ENCODE measurements around the gene GDF9.

Gene GDF9

DNA sequence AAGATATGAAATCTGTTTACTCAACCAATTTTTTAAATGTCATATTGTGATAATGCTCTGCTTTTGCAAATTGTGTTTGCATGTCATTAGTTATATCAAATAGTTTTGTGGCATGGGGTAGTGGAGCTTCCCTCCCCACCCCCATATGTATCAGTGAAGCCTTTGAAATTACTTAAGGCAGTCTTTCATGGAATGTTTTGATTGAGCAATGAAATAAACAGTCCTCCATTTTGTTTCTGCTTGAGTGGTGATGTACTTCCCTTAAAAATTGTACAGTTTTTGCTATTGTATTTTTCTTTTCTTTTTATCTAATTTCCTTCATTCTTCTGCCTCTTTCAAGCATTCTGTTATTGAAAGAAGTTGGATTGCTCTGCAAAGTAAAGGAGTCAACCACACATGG lies 49.7 kb downstream of the GDF9 start:
- DNase-seq = no peak

DNA sequence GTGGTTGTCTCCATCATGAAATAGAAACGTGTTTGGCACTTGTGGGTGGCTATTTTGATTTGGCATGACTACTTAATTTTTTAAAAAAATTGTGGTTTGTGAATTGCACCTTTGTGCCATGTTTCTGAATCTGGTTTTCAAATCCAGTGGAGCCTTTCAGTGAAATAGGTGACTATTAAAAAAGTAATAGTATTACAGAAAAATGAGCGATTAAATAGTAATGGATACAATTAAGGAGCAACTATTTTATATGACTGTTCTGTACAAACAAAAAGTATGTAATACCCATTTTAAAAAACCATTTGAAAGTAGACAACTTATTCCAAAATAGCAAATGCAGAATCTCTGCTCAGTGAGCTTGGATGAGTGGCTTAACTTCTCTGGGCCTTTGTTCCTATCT lies 50.2 kb downstream of the GDF9 start:
- DNase-seq = no peak

DNA sequence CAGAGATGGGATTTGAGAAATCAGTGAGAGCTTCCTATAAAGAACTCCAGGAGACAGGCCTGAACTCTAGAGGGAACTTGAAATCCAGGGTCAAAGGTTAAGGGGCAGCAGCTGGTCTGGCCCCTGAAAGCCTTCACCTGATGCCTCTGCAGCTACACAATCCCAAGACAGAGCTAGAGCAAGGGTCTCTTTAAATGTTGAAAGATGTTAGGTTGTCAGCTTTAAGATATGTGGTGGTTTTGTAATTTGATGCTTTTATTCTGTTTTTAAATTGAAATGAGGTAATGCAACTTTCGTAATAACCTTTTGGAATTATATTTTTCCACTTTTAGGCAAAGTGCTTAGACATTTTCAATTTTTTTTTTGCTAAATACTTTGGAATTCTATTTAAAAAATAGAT lies 50.8 kb downstream of the GDF9 start:
- no peak for DNase-seq

DNA sequence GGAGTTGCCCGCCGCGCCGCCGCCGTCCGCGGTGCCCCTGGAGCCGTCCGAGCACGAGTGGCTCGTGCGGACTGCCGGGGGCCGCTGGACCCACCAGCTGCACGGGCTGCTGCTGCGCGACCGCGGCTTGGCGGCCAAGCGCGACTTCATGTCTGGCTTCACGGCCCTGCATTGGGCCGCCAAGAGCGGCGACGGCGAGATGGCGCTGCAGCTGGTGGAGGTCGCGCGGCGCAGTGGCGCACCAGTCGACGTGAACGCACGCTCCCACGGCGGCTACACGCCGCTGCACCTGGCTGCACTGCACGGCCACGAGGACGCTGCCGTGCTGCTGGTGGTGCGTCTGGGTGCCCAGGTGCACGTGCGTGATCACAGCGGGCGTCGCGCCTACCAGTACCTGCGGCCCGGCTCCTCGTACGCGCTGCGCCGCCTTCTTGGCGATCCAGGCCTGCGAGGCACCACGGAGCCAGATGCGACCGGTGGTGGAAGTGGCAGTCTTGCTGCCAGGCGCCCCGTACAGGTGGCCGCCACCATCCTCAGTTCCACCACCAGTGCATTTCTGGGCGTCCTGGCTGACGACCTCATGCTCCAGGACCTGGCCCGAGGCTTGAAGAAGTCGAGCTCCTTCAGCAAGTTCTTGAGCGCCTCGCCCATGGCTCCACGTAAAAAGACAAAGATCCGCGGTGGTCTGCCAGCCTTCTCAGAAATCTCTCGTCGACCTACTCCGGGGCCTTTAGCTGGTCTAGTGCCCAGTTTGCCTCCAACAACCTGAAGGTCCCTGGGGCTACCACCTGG lies 51.6 kb downstream of the GDF9 start:
- no peak for DNase-seq

DNA sequence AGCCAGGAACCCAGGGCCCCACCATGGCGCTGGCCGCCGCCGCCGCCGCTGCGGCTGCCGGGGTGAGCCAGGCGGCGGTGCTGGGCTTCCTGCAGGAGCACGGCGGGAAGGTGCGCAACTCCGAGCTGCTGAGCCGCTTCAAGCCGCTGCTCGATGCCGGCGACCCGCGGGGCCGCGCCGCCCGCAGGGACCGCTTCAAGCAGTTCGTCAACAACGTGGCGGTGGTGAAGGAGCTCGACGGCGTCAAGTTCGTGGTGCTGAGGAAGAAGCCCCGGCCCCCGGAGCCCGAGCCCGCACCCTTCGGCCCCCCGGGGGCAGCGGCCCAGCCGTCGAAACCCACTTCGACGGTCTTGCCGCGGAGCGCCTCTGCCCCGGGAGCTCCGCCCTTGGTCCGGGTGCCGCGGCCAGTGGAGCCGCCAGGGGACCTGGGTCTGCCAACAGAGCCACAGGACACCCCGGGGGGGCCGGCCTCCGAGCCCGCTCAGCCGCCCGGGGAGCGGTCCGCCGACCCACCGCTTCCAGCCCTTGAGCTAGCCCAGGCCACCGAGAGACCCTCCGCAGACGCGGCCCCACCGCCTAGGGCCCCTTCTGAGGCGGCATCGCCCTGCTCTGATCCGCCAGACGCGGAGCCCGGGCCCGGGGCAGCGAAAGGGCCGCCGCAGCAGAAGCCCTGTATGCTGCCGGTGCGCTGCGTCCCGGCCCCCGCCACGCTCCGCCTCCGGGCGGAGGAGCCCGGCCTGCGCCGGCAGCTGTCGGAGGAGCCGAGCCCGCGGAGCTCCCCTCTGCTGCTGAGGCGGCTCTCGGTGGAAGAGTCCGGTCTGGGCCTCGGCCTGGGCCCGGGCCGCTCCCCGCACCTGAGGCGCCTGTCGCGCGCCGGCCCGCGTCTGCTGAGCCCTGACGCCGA lies 52.4 kb downstream of the GDF9 start:
- peak; percentile 15 for DNase-seq

DNA sequence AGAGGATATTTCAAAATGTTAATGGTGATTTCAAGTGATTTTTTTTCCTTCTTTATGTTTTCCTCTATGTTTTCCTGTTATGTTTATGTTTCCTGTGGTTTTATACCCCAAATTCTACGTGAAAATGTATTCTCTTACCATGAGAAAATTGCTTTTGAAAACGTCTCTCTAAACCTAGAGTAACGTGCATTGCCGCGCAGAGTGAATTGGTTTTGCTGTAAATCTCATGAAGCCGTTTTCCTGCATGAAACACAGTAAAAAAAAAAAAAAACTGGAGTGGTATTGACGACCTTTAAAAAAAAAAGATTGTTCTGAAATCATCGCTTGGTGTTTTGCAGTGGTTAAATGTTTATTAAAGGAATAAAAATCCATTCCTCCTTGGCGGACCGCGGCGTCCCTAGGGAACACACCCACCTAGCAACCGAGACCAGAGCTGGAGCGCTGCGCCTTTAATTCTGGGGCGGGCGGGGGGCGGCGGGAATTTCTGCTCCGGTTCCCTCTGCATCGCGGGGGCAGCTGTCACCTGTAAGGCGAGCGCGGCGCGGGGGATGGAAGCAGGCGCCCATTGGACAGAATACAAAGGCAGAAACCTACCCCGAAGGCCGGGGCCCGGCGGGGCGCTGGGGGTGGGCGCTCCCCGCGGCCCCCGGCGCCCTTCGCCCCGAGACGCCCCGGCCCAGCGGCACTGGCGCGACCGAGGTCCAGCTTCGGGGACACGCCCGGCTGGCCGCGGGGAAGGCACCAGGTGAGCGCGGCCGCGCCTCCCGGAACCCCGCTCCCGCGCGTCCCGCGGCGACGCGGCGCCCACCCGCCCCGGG lies 53.3 kb downstream of the GDF9 start, which contains the start of gene SOWAHA:
Gene SOWAHA, plus strand, starts transcription at position 522 of the 818 bp plus-strand sequence. CDS start 320 bp downstream, outside the sequence.
- peak; percentile 68 for DNase-seq

DNA sequence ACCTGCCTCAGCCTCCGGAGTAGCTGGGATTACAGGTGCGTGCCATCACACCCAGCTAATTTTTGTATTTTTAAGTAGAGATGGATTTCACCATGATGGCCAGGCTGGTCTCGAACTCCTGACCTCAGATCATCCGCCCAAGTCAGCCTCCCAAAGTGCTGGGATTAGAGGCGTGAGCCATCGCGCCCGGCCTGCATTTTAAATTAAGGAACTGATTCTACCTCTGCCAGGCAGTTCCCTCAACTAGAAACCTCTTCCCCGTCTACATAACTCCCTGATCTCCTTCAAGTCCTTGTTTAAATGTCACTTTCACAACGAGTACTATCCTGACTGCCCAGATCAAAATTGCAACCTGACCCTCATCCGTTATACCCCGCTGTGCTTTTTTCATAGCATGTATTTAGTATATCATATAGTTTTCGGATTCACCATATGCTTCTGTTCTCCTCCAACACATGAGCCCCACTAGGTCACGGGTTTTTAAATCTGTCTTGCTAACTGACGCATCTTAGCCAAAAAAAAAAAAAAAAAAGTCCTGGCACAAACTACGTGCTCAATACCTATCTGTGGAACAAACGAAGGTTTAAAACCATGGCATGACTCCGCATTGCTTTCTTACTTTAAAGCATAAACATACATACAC lies 54.0 kb downstream of the GDF9 start:
- DNase-seq = peak; percentile 62
